SK-N-SH (cell line): ENCODE data around the gene PAFAH1B1. TPM values are rescaled to one million over a fixed set of nuclear protein-coding genes. Genes with fewer than 3 reads are reported as not detected.
"Not testable (repeated sequence)": the region's sequence is repeated elsewhere in the genome, so short reads cannot be mapped to it uniquely, and the experiment has no call there.

ENCODE experiments used
- CTCF ChIA-PET: fragments of 300-600, 350-600 bp; formaldehyde crosslinking; extraction: SDS; loops from one replicate; lab custom pipeline; 2021; lab: Yijun Ruan, JAX
- POLR2A ChIA-PET: fragments of 350-600 bp; sonication (Branson Sonifier 250); formaldehyde crosslinking; extraction: SDS; loops from one replicate; lab custom pipeline; 2020; ENCODE audit warnings: antibody characterized with exemption, inconsistent platforms; lab: Yijun Ruan, JAX
- DNase-seq: peaks from one replicate; pipeline ENCODE4 v3.0.0; 2012
- H2AFZ ChIP-seq: fragments of 200-600 bp; sonication (generic); 2 replicates; pipeline ENCODE4 v1.8.1; 2016; ENCODE audit warnings: antibody characterized with exemption, mild to moderate bottlenecking, low read depth
- H3F3A ChIP-seq: fragments of 200-600 bp; sonication (generic); replicated peaks from 2 replicates; pipeline ENCODE3; 2016; ENCODE audit warnings: antibody characterized with exemption, mild to moderate bottlenecking; ENCODE audit not compliant: insufficient read depth
- H3K27ac ChIP-seq, 2 experiments: fragments of 200-500 bp in 1 of 2; fragments of 200-600 bp in 1 of 2; sonication (Bioruptor generic) in 1 of 2; sonication (generic), shearing (Covaris generic) in 1 of 2; 2 replicates each; pipeline versions ENCODE4 v1.5.1 to v1.6.1; 2014 to 2016; ENCODE audit warnings: low read depth in 2 of 2, inconsistent platforms in 1 of 2, low read length in 1 of 2, mild to moderate bottlenecking in 1 of 2, mixed read lengths in 1 of 2
- H3K27me3 ChIP-seq: fragments of 200-600 bp; sonication (generic), shearing (Covaris generic); 2 replicates; pipeline ENCODE4 v1.6.1; 2016; ENCODE audit warnings: mixed run types; ENCODE audit not compliant: insufficient read depth
- H3K36me3 ChIP-seq, 2 experiments: fragments of 200-500 bp in 1 of 2; fragments of 200-600 bp in 1 of 2; sonication (Bioruptor generic) in 1 of 2; sonication (generic) in 1 of 2; replicated peaks in 1 of 2; 2 replicates each; pipeline versions ENCODE3 to v1.5.1; 2014 to 2016; ENCODE audit warnings: low read length in 1 of 2, mild to moderate bottlenecking in 1 of 2; ENCODE audit not compliant: insufficient read depth in 2 of 2, control insufficient read depth in 1 of 2
- H3K4me1 ChIP-seq, 2 experiments: fragments of 200-500 bp in 1 of 2; fragments of 200-600 bp in 1 of 2; sonication (Bioruptor generic) in 1 of 2; sonication (generic), shearing (Covaris generic) in 1 of 2; 2 replicates each; pipeline versions ENCODE4 v1.5.1 to v1.6.1; 2014 to 2016; ENCODE audit warnings: low read depth in 1 of 2, low read length in 1 of 2, mixed run types in 1 of 2; ENCODE audit not compliant: insufficient read depth in 2 of 2, control insufficient read depth in 1 of 2
- H3K4me2 ChIP-seq: fragments of 200-600 bp; sonication (generic), shearing (Covaris generic); 2 replicates; pipeline ENCODE4 v1.6.1; 2017; ENCODE audit warnings: mixed run types
- H3K4me3 ChIP-seq, 2 experiments: fragments of 200-500 bp in 1 of 2; fragments of 200-600 bp in 1 of 2; sonication (Bioruptor generic) in 1 of 2; sonication (generic), shearing (Covaris generic) in 1 of 2; 2 replicates each; pipeline versions ENCODE4 v1.5.1 to v1.8.1; 2014 to 2016; ENCODE audit warnings: low read depth in 2 of 2, inconsistent platforms in 1 of 2, low read length in 1 of 2, mild to moderate bottlenecking in 1 of 2, mixed read lengths in 1 of 2, moderate library complexity in 1 of 2
- H3K79me2 ChIP-seq: fragments of 200-600 bp; sonication (generic); 2 replicates; pipeline ENCODE4 v1.8.1; 2017; ENCODE audit warnings: mild to moderate bottlenecking; ENCODE audit not compliant: insufficient read depth
- H3K9ac ChIP-seq: fragments of 200-600 bp; sonication (generic); 2 replicates; pipeline ENCODE4 v1.6.1; 2017; ENCODE audit warnings: mixed run types
- H3K9me2 ChIP-seq: fragments of 200-600 bp; sonication (generic); 2 replicates; pipeline ENCODE4 v1.6.1; 2017; ENCODE audit warnings: mixed run types
- H3K9me3 ChIP-seq: fragments of 200-600 bp; sonication (generic); 2 replicates; pipeline ENCODE4 v1.6.1; 2017; ENCODE audit warnings: mixed run types, mild to moderate bottlenecking, moderate library complexity
- H4K20me1 ChIP-seq: fragments of 200-600 bp; sonication (generic); 2 replicates; pipeline ENCODE4 v1.6.1; 2017; ENCODE audit warnings: mild to moderate bottlenecking, mixed run types; ENCODE audit not compliant: insufficient read depth
- CHD2 ChIP-seq: fragments of 150-350 bp; IDR thresholded peaks from 2 replicates; pipeline ENCODE4 v1.6.1; 2018; ENCODE audit warnings: low read length; ENCODE audit not compliant: partially characterized antibody
- ELF1 ChIP-seq: IDR thresholded peaks from 2 replicates; pipeline ENCODE4 v1.4.0; 2012
- EZH2phosphoT487 ChIP-seq: fragments of 200-600 bp; sonication (generic); IDR thresholded peaks from 2 replicates; pipeline ENCODE4 v1.6.1; 2017; ENCODE audit warnings: low read depth, mixed run types, mild to moderate bottlenecking, antibody characterized with exemption, moderate library complexity, borderline replicate concordance
- FOSL2 ChIP-seq: IDR thresholded peaks from 2 replicates; pipeline ENCODE4 v1.4.0; 2012; ENCODE audit warnings: low read depth, mild to moderate bottlenecking, moderate library complexity, borderline replicate concordance
- FOXM1 ChIP-seq: IDR thresholded peaks from 2 replicates; pipeline ENCODE4 v1.4.0; 2012; ENCODE audit warnings: low read depth, mild to moderate bottlenecking
- MEF2A ChIP-seq: IDR thresholded peaks from 2 replicates; pipeline ENCODE4 v1.4.0; 2012; ENCODE audit warnings: low read depth, borderline replicate concordance
- MXI1 ChIP-seq: IDR thresholded peaks from 2 replicates; pipeline ENCODE4 v1.6.1; 2012; ENCODE audit warnings: mild to moderate bottlenecking, low read depth, low read length, improper control_type of control experiment
- NFIC ChIP-seq: IDR thresholded peaks from 2 replicates; pipeline ENCODE4 v1.4.0; 2012; ENCODE audit warnings: borderline replicate concordance
- NRF1 ChIP-seq: IDR thresholded peaks from 2 replicates; pipeline ENCODE4 v1.6.1; 2012; ENCODE audit warnings: low read depth, mild to moderate bottlenecking, low read length
- RAD21 ChIP-seq: IDR thresholded peaks from 2 replicates; pipeline ENCODE4 v1.6.1; 2012; ENCODE audit warnings: mild to moderate bottlenecking, low read length
- RFX5 ChIP-seq: IDR thresholded peaks from 2 replicates; pipeline ENCODE4 v1.6.1; 2012; ENCODE audit warnings: mild to moderate bottlenecking, improper control_type of control experiment, low read length
- TCF12 ChIP-seq: IDR thresholded peaks from 2 replicates; pipeline ENCODE4 v1.4.0; 2012
- WGBS: methylation state at CpG from one replicate; pipeline ENCODE4 v1.1.6; 2017; ENCODE audit warnings: low lambda C conversion rate; 5-methylcytosine and 5-hydroxymethylcytosine counted together
- polyA plus RNA-seq, 3 experiments: library from polyadenylated mRNA; depleted of rRNA; stranded (reverse); fragments of >200 nt; gene quantifications; 2 replicates each; pipeline ENCODE4 v1.2.3, GENCODE V29; 2012
- TF ChIP-seq, protein P1 (sequence below): IDR thresholded peaks from 2 replicates; pipeline ENCODE4 v1.6.1; 2012; ENCODE audit warnings: mild to moderate bottlenecking, low read depth, low read length, moderate library complexity
- TF ChIP-seq, protein P2 (sequence below): IDR thresholded peaks from 2 replicates; pipeline ENCODE4; 2012
- TF ChIP-seq, protein P3 (sequence below): IDR thresholded peaks from 2 replicates; pipeline ENCODE4 v1.4.0; 2012; ENCODE audit warnings: low read depth, borderline replicate concordance

Gene PAFAH1B1
- polyA plus RNA-seq, 1 of the 3 experiments (the other 2 are of a cell fraction): 37.3 TPM

DNA sequence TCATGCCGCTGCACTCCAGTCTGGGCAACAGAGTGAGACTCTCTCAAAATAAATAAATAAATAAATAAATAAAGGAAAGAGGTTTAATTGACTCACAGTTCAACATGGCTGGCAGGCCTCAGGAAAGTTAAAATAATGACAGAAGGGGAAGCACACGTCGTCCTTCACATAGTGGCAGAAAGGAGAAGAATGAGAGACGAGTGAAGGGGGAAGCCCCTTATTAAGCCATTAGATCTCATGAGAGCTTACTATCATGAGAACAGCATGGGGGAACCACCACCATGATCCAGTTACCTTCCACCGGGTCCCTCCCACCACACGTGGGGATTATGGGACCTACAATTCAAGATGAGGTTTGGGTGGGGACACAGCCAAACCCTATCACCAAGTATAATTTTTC is 54.5 kb downstream of the PAFAH1B1 start:
- Histone ChIP-seq H2AFZ (no peak overlapping the region), H3K36me3 (peaks cover 3 to 54% of the 10 kb centered on the region in 2 experiments), H3K9me2 (no peaks in the 10 kb centered on the region), H3F3A (peaks cover 31% of the 10 kb centered on the region), H3K4me3 (no peak overlapping the region), H3K27ac (no peak overlapping the region), H3K79me2 (peaks cover 99% of the 10 kb centered on the region), H3K9ac (no peak overlapping the region), H3K4me1 (no peaks in the 10 kb centered on the region), H3K27me3 (no peaks in the 10 kb centered on the region), H3K9me3 (no peaks in the 10 kb centered on the region), H3K4me2 (no peak overlapping the region), H4K20me1 (peaks cover 79% of the 10 kb centered on the region)
- TF ChIP-seq TCF12: no peak
- no peak for TF ChIP-seq CHD2
- TF ChIP-seq, protein P1, sequence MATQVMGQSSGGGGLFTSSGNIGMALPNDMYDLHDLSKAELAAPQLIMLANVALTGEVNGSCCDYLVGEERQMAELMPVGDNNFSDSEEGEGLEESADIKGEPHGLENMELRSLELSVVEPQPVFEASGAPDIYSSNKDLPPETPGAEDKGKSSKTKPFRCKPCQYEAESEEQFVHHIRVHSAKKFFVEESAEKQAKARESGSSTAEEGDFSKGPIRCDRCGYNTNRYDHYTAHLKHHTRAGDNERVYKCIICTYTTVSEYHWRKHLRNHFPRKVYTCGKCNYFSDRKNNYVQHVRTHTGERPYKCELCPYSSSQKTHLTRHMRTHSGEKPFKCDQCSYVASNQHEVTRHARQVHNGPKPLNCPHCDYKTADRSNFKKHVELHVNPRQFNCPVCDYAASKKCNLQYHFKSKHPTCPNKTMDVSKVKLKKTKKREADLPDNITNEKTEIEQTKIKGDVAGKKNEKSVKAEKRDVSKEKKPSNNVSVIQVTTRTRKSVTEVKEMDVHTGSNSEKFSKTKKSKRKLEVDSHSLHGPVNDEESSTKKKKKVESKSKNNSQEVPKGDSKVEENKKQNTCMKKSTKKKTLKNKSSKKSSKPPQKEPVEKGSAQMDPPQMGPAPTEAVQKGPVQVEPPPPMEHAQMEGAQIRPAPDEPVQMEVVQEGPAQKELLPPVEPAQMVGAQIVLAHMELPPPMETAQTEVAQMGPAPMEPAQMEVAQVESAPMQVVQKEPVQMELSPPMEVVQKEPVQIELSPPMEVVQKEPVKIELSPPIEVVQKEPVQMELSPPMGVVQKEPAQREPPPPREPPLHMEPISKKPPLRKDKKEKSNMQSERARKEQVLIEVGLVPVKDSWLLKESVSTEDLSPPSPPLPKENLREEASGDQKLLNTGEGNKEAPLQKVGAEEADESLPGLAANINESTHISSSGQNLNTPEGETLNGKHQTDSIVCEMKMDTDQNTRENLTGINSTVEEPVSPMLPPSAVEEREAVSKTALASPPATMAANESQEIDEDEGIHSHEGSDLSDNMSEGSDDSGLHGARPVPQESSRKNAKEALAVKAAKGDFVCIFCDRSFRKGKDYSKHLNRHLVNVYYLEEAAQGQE: no peak
- no peak for TF ChIP-seq RFX5
- TF ChIP-seq NRF1: no peak
- no peak for TF ChIP-seq ELF1
- no peak for TF ChIP-seq EZH2phosphoT487
- TF ChIP-seq, protein P2, sequence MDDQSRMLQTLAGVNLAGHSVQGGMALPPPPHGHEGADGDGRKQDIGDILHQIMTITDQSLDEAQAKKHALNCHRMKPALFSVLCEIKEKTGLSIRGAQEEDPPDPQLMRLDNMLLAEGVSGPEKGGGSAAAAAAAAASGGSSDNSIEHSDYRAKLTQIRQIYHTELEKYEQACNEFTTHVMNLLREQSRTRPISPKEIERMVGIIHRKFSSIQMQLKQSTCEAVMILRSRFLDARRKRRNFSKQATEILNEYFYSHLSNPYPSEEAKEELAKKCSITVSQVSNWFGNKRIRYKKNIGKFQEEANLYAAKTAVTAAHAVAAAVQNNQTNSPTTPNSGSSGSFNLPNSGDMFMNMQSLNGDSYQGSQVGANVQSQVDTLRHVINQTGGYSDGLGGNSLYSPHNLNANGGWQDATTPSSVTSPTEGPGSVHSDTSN: no peak
- no peak for TF ChIP-seq MEF2A
- 96% methylated on average over 6 of the region's 6 CpGs for WGBS
- ChIA-PET CTCF (no interaction called here), POLR2A (no interaction called here)
- no peak for DNase-seq

DNA sequence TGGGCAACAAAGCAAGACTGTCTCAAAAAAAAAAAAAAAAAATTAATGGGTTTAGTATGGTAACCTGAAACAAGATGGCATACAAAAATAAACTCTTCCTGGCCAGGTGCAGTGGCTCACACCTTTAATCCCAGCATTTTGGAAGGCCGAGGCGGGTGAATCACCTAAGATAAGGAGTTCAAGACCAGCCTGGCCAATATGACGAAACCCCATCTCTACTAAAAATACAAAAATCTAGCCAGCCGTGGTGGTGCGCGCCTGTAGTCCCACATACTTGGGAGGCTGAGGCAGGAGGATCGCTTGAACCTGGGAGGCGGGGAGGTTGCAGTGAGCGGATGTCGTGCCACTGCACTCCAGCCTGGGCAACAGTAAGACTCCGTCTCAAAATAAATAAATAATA is 55.7 kb downstream of the PAFAH1B1 start:
- H3K9ac ChIP-seq: no peak overlapping the region
- no peak overlapping the region for H3K27ac ChIP-seq
- no peak overlapping the region for H3K4me2 ChIP-seq
- ChIA-PET POLR2A (no interaction called here), CTCF (no interaction called here)
- H3K4me3 ChIP-seq: no peak overlapping the region
- WGBS: 95% methylated on average over 11 of the region's 11 CpGs
- H2AFZ ChIP-seq: no peak overlapping the region
- no peaks in the 10 kb centered on the region for H3K4me1 ChIP-seq
- TF ChIP-seq RFX5 (no peak), RAD21 (no peak), MXI1 (no peak), MEF2A (no peak), FOXM1 (no peak), TCF12 (no peak), FOSL2 (no peak), NFIC (no peak)
- TF ChIP-seq, protein P2: no peak
- TF ChIP-seq, protein P3, sequence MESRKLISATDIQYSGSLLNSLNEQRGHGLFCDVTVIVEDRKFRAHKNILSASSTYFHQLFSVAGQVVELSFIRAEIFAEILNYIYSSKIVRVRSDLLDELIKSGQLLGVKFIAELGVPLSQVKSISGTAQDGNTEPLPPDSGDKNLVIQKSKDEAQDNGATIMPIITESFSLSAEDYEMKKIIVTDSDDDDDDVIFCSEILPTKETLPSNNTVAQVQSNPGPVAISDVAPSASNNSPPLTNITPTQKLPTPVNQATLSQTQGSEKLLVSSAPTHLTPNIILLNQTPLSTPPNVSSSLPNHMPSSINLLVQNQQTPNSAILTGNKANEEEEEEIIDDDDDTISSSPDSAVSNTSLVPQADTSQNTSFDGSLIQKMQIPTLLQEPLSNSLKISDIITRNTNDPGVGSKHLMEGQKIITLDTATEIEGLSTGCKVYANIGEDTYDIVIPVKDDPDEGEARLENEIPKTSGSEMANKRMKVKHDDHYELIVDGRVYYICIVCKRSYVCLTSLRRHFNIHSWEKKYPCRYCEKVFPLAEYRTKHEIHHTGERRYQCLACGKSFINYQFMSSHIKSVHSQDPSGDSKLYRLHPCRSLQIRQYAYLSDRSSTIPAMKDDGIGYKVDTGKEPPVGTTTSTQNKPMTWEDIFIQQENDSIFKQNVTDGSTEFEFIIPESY: no peak
- no peaks in the 10 kb centered on the region for H3K9me3 ChIP-seq
- no peaks in the 10 kb centered on the region for H3K27me3 ChIP-seq
- peaks cover 30% of the 10 kb centered on the region for H3F3A ChIP-seq
- H3K36me3 ChIP-seq: peaks cover 3 to 53% of the 10 kb centered on the region in 2 experiments
- DNase-seq: no peak
- H3K79me2 ChIP-seq: peaks cover 99% of the 10 kb centered on the region
- H4K20me1 ChIP-seq: peaks cover 77% of the 10 kb centered on the region
- no peaks in the 10 kb centered on the region for H3K9me2 ChIP-seq

DNA sequence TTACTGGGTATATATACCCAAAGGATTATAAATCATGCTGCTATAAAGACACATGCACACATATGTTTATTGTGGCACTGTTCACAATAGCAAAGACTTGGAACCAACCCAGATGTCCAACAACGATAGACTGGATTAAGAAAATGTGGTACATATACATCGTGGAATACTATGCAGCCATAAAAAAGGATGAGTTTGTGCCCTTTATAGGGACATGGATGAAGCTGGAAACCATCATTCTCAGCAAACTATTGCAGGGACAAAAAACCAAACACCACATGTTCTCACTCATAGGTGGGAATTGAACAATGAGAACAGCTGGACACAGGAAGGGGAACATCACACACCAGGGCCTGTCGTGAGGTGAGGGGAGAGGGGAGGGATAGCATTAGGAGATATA is 59.5 kb downstream of the PAFAH1B1 start:
- H3K4me2 ChIP-seq, H3K27me3 ChIP-seq, POLR2A ChIA-PET, H3K9me2 ChIP-seq, H3K9me3 ChIP-seq, H3K4me1 ChIP-seq, CTCF ChIA-PET, H3K4me3 ChIP-seq, H2AFZ ChIP-seq, DNase-seq, H3K9ac ChIP-seq, H3K27ac ChIP-seq: not testable (repeated sequence)
- Histone ChIP-seq H3F3A (peaks cover 28% of the 10 kb centered on the region), H3K79me2 (peaks cover 100% of the 10 kb centered on the region), H3K36me3 (peaks cover 3 to 44% of the 10 kb centered on the region in 2 experiments), H4K20me1 (peaks cover 92% of the 10 kb centered on the region)
- 94% methylated on average over 3 of the region's 3 CpGs for WGBS
